ENCODE data around the gene KIRREL3.

KIRREL3 gene

GRCh38 chr11:126901783-126902182 is 98.8 kb downstream of the KIRREL3 start:
- H3K4me3 ChIP-seq (ENCODE audit: low read length), result no peak overlapping the region
- no peak for DNase-seq (ENCODE audit: low read depth)
- no peak for TF ChIP-seq CTCF (conservative IDR thresholded peaks at IDR 0.05; ENCODE audit: low read depth, low read length)

GRCh38 chr11:126899961-126900748 is 100.4 kb downstream of the KIRREL3 start:
- no peak overlapping the region for H3K4me3 ChIP-seq (ENCODE audit: low read length)
- no peak for TF ChIP-seq CTCF (conservative IDR thresholded peaks at IDR 0.05; ENCODE audit: low read depth, low read length)
- no peak for DNase-seq (ENCODE audit: low read depth)

GRCh38 chr11:126898802-126899201 is 101.8 kb downstream of the KIRREL3 start:
- TF ChIP-seq CTCF (conservative IDR thresholded peaks at IDR 0.05; ENCODE audit: low read depth, low read length), result no peak
- no peak overlapping the region for H3K4me3 ChIP-seq (ENCODE audit: low read length)
- DNase-seq (ENCODE audit: low read depth), result no peak

GRCh38 chr11:126897430-126897829 is 103.1 kb downstream of the KIRREL3 start:
- no peak overlapping the region for H3K4me3 ChIP-seq (ENCODE audit: low read length)
- no peak for DNase-seq (ENCODE audit: low read depth)
- TF ChIP-seq CTCF (conservative IDR thresholded peaks at IDR 0.05; ENCODE audit: low read depth, low read length), result no peak

- DNase-seq (ENCODE audit: low read depth), result no peak
- no peak for TF ChIP-seq CTCF (conservative IDR thresholded peaks at IDR 0.05; ENCODE audit: low read depth, low read length)
- H3K4me3 ChIP-seq (ENCODE audit: low read length), result no peak overlapping the region
Measured at GRCh38 chr11:126896025-126896424, 104.5 kb downstream of the KIRREL3 start.

- no peak for TF ChIP-seq CTCF (conservative IDR thresholded peaks at IDR 0.05; ENCODE audit: low read depth, low read length)
- no peak for DNase-seq (ENCODE audit: low read depth)
- H3K4me3 ChIP-seq (ENCODE audit: low read length), result no peak overlapping the region
Measured at GRCh38 chr11:126893796-126894195, 106.8 kb downstream of the KIRREL3 start.

GRCh38 chr11:126892756-126893155 is 107.8 kb downstream of the KIRREL3 start:
- no peak for TF ChIP-seq CTCF (conservative IDR thresholded peaks at IDR 0.05; ENCODE audit: low read depth, low read length)
- no peak for DNase-seq (ENCODE audit: low read depth)
- H3K4me3 ChIP-seq (ENCODE audit: low read length), result no peak overlapping the region
